ENCODE data around the gene UGT1A10.

UGT1A10 gene

DNA sequence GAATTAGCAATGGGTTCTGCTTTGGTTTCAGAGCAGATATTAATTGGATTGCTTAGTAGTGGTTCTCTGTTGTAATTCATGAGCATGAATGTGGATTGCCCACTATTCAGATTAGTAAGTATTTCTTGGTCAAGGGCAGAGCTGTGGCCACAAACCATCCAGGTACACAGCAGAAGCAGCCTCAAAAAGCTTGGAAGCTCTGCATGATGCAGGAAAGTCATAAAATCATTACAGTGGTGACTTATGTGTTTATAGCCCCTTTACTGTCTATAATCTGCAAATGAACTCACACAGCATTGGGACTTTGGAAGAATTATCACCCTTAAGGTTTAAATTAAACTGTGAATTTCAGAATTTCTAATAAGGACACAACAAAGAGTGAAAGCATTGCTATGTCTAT lies 121.9 kb downstream of the UGT1A10 start:
- H3K9me3 ChIP-seq (ENCODE audit: control insufficient read depth, low read length), result peaks cover 6% of the 10 kb centered on the region
- H3K4me1 ChIP-seq (ENCODE audit: control insufficient read depth, insufficient read depth, low read length, poor library complexity, severe bottlenecking), result peaks cover 3% of the 10 kb centered on the region
- H3K36me3 ChIP-seq (ENCODE audit: control insufficient read depth, insufficient read depth, low read length), result no peaks in the 10 kb centered on the region
- H3K4me3 ChIP-seq (ENCODE audit: extremely low read depth, insufficient read depth, low read length, poor library complexity, severe bottlenecking), result no peak overlapping the region
- H3K27ac ChIP-seq (ENCODE audit: low read depth, low read length, severe bottlenecking), result no peak overlapping the region

GRCh38 chr2:233758849-233759248 lies 122.6 kb downstream of the UGT1A10 start:
- no peaks in the 10 kb centered on the region for H3K36me3 ChIP-seq (ENCODE audit: control insufficient read depth, insufficient read depth, low read length)
- H3K4me3 ChIP-seq (ENCODE audit: extremely low read depth, insufficient read depth, low read length, poor library complexity, severe bottlenecking), result no peak overlapping the region
- no peak overlapping the region for H3K27ac ChIP-seq (ENCODE audit: low read depth, low read length, severe bottlenecking)
- peaks cover 3% of the 10 kb centered on the region for H3K4me1 ChIP-seq (ENCODE audit: control insufficient read depth, insufficient read depth, low read length, poor library complexity, severe bottlenecking)
- peaks cover 6% of the 10 kb centered on the region for H3K9me3 ChIP-seq (ENCODE audit: control insufficient read depth, low read length)
- WGBS, 2 experiments (ENCODE audit: insufficient coverage in 2 of 2), result 88 to 93% methylated on average over 2 of the region's 2 CpGs

GRCh38 chr2:233760043-233760442 lies 123.8 kb downstream of the UGT1A10 start, which contains the start of gene UGT1A1:
Gene UGT1A1 (plus strand): TSS chr2:233760270. CDS start chr2:233760288, 18 bp downstream.
- Histone ChIP-seq H3K9me3 (ENCODE audit: control insufficient read depth, low read length) (peaks cover 2% of the 10 kb centered on the region), H3K36me3 (ENCODE audit: control insufficient read depth, insufficient read depth, low read length) (no peaks in the 10 kb centered on the region), H3K4me1 (ENCODE audit: control insufficient read depth, insufficient read depth, low read length, poor library complexity, severe bottlenecking) (peaks cover 3% of the 10 kb centered on the region), H3K27ac (ENCODE audit: low read depth, low read length, severe bottlenecking) (no peak within 1 kb of the TSS), H3K4me3 (ENCODE audit: extremely low read depth, insufficient read depth, low read length, poor library complexity, severe bottlenecking) (no peak within 1 kb of the TSS)
- WGBS, 2 experiments (ENCODE audit: insufficient coverage in 2 of 2), result 95 to 98% methylated on average over 4 of the region's 6 CpGs

DNA sequence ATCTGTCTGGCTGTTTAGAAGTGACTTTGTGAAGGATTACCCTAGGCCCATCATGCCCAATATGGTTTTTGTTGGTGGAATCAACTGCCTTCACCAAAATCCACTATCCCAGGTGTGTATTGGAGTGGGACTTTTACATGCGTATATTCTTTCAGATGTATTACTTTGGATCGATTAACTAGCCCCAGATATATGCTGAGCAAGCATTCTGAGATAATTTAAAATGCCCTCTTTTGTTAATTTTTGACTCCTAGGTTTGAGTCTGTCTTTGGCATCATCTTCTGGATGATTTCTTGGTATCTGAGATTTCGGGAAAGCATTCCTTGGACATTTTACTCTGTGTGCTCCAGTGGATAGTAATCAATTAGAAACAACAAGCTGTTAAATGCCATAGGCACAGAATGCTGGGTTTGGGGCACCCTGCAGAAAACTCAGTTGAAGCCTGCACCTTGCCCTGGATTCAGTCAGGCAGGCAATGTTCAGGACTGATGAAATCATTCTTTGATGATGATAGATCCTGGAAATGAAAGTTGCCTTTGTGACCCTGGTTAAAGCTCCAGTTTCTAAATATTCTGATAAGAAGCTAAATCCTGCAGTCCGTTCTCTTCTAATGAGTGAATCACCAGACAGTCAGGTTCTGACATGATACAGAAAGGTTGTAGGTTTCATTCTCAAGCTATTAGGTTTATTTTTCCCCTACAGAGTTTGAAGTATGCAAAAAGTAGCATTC lies 125.0 kb downstream of the UGT1A10 start:
- WGBS, 2 experiments (ENCODE audit: insufficient coverage in 2 of 2), result 84% methylated on average over 3 of the region's 4 CpGs; no CpG with 5 or more reads in 1 of the 2 experiments
- Histone ChIP-seq H3K4me3 (ENCODE audit: extremely low read depth, insufficient read depth, low read length, poor library complexity, severe bottlenecking) (no peak overlapping the region), H3K4me1 (ENCODE audit: control insufficient read depth, insufficient read depth, low read length, poor library complexity, severe bottlenecking) (peaks cover 3% of the 10 kb centered on the region), H3K36me3 (ENCODE audit: control insufficient read depth, insufficient read depth, low read length) (no peaks in the 10 kb centered on the region), H3K9me3 (ENCODE audit: control insufficient read depth, low read length) (no peaks in the 10 kb centered on the region), H3K27ac (ENCODE audit: low read depth, low read length, severe bottlenecking) (no peak overlapping the region)

- no peaks in the 10 kb centered on the region for H3K36me3 ChIP-seq (ENCODE audit: control insufficient read depth, insufficient read depth, low read length)
- no peaks in the 10 kb centered on the region for H3K9me3 ChIP-seq (ENCODE audit: control insufficient read depth, low read length)
- 86% methylated on average over 5 to 7 of the region's 7 CpGs for WGBS, 2 experiments (ENCODE audit: insufficient coverage in 2 of 2)
- H3K27ac ChIP-seq (ENCODE audit: low read depth, low read length, severe bottlenecking), result no peak overlapping the region
- H3K4me3 ChIP-seq (ENCODE audit: extremely low read depth, insufficient read depth, low read length, poor library complexity, severe bottlenecking), result no peak overlapping the region
- H3K4me1 ChIP-seq (ENCODE audit: control insufficient read depth, insufficient read depth, low read length, poor library complexity, severe bottlenecking), result no peaks in the 10 kb centered on the region
These were observed 128.0 kb downstream of the UGT1A10 start for GRCh38 chr2:233764264-233764663.

DNA sequence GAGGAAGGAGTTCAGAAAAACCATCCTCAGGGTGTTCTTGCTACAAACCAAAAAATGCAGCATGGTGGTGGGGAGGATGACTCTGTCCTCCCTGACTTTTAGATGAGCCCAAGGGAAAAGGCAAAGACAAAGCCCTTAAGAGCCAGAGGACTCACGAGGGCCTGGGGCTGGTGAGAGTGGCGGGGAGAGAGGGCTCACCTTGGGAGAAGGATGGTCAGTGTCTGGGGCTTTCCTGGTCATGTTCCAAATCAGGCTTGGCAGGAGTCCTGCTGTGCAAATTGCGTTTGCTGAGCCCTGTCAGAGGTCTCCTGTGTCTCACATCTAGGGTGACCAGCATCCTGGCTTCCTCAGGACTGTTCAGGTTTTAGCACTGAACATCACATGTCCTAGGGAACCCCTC lies 128.5 kb downstream of the UGT1A10 start:
- no peak overlapping the region for H3K27ac ChIP-seq (ENCODE audit: low read depth, low read length, severe bottlenecking)
- H3K9me3 ChIP-seq (ENCODE audit: control insufficient read depth, low read length), result no peaks in the 10 kb centered on the region
- no peaks in the 10 kb centered on the region for H3K4me1 ChIP-seq (ENCODE audit: control insufficient read depth, insufficient read depth, low read length, poor library complexity, severe bottlenecking)
- WGBS, 2 experiments (ENCODE audit: insufficient coverage in 2 of 2), result 67 to 79% methylated on average over 1 to 3 of the region's 3 CpGs
- no peaks in the 10 kb centered on the region for H3K36me3 ChIP-seq (ENCODE audit: control insufficient read depth, insufficient read depth, low read length)
- H3K4me3 ChIP-seq (ENCODE audit: extremely low read depth, insufficient read depth, low read length, poor library complexity, severe bottlenecking), result no peak overlapping the region

DNA sequence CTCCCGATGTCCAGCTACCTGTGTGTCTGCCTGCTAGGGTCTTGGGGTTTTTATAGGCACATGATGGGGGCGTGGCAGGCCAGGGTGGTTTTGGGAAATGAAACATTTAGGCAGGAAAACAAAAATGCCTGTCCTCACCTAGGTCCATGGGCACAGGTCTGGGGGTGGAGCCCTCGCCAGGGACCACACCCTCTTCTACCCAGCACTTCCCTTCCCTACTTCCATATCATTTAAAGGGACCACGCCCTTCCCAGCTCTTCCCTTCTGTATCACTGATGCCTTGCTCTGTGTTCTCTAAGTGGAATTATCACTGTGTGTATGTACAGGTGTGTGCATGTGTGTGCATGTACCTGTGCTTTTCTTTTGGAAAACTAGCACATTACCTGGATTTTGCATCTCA lies 130.2 kb downstream of the UGT1A10 start:
- 80 to 89% methylated on average over 1 to 2 of the region's 4 CpGs for WGBS, 2 experiments (ENCODE audit: insufficient coverage in 2 of 2)
- Histone ChIP-seq H3K36me3 (ENCODE audit: control insufficient read depth, insufficient read depth, low read length) (no peaks in the 10 kb centered on the region), H3K27ac (ENCODE audit: low read depth, low read length, severe bottlenecking) (no peak overlapping the region), H3K4me1 (ENCODE audit: control insufficient read depth, insufficient read depth, low read length, poor library complexity, severe bottlenecking) (no peaks in the 10 kb centered on the region), H3K4me3 (ENCODE audit: extremely low read depth, insufficient read depth, low read length, poor library complexity, severe bottlenecking) (no peak overlapping the region), H3K9me3 (ENCODE audit: control insufficient read depth, low read length) (no peaks in the 10 kb centered on the region)

GRCh38 chr2:233768076-233768475 lies 131.8 kb downstream of the UGT1A10 start:
- Histone ChIP-seq H3K36me3 (ENCODE audit: control insufficient read depth, insufficient read depth, low read length) (no peaks in the 10 kb centered on the region), H3K4me1 (ENCODE audit: control insufficient read depth, insufficient read depth, low read length, poor library complexity, severe bottlenecking) (no peaks in the 10 kb centered on the region), H3K27ac (ENCODE audit: low read depth, low read length, severe bottlenecking) (no peak overlapping the region), H3K9me3 (ENCODE audit: control insufficient read depth, low read length) (no peaks in the 10 kb centered on the region), H3K4me3 (ENCODE audit: extremely low read depth, insufficient read depth, low read length, poor library complexity, severe bottlenecking) (no peak overlapping the region)
- 66 to 73% methylated on average over 1 to 3 of the region's 4 CpGs for WGBS, 2 experiments (ENCODE audit: insufficient coverage in 2 of 2)

DNA sequence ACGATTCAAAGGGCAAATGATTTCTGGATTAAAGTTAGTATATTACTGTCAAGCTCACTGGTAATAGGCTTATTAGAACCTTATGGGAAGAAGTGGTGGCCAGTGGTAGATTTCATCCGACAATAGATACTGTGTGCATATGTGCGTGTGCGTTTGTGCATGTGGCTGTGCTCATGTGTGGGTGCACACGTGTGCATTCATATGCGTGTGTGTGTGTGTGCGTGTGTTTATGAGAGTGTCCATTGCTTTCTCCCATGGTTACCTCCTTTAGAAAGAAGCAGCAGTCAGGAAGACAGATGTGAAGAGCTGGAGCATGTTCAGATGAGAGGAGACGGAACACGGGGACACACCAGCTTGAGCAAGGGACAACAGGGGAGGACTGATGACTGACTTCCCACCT lies 133.0 kb downstream of the UGT1A10 start:
- H3K36me3 ChIP-seq (ENCODE audit: control insufficient read depth, insufficient read depth, low read length), result no peaks in the 10 kb centered on the region
- no peak overlapping the region for H3K27ac ChIP-seq (ENCODE audit: low read depth, low read length, severe bottlenecking)
- H3K4me3 ChIP-seq (ENCODE audit: extremely low read depth, insufficient read depth, low read length, poor library complexity, severe bottlenecking), result no peak overlapping the region
- 89 to 94% methylated on average over 9 of the region's 9 CpGs for WGBS, 2 experiments (ENCODE audit: insufficient coverage in 2 of 2)
- H3K9me3 ChIP-seq (ENCODE audit: control insufficient read depth, low read length), result no peaks in the 10 kb centered on the region
- no peaks in the 10 kb centered on the region for H3K4me1 ChIP-seq (ENCODE audit: control insufficient read depth, insufficient read depth, low read length, poor library complexity, severe bottlenecking)

- Histone ChIP-seq H3K9me3 (ENCODE audit: control insufficient read depth, low read length) (peaks cover 4% of the 10 kb centered on the region), H3K4me3 (ENCODE audit: extremely low read depth, insufficient read depth, low read length, poor library complexity, severe bottlenecking) (no peak overlapping the region), H3K36me3 (ENCODE audit: control insufficient read depth, insufficient read depth, low read length) (no peaks in the 10 kb centered on the region), H3K4me1 (ENCODE audit: control insufficient read depth, insufficient read depth, low read length, poor library complexity, severe bottlenecking) (no peaks in the 10 kb centered on the region), H3K27ac (ENCODE audit: low read depth, low read length, severe bottlenecking) (no peak overlapping the region)
- WGBS, 2 experiments (ENCODE audit: insufficient coverage in 2 of 2), result 89 to 95% methylated on average over 14 to 15 of the region's 16 CpGs
These were observed 135.9 kb downstream of the UGT1A10 start for GRCh38 chr2:233772153-233772552.

- H3K27ac ChIP-seq (ENCODE audit: low read depth, low read length, severe bottlenecking), result no peak overlapping the region
- no peaks in the 10 kb centered on the region for H3K4me1 ChIP-seq (ENCODE audit: control insufficient read depth, insufficient read depth, low read length, poor library complexity, severe bottlenecking)
- H3K36me3 ChIP-seq (ENCODE audit: control insufficient read depth, insufficient read depth, low read length), result no peaks in the 10 kb centered on the region
- H3K4me3 ChIP-seq (ENCODE audit: extremely low read depth, insufficient read depth, low read length, poor library complexity, severe bottlenecking), result no peak overlapping the region
- H3K9me3 ChIP-seq (ENCODE audit: control insufficient read depth, low read length), result peaks cover 4% of the 10 kb centered on the region
- 88 to 90% methylated on average over 4 to 5 of the region's 5 CpGs for WGBS, 2 experiments (ENCODE audit: insufficient coverage in 2 of 2)
These were observed 136.3 kb downstream of the UGT1A10 start for GRCh38 chr2:233772583-233772982.
